Measurements from ENCODE around the gene SQOR. TPM values are rescaled to one million over a fixed set of nuclear protein-coding genes. Genes with fewer than 3 reads are reported as not detected.

The SQOR gene
- total and polyA plus RNA-seq, 2 experiments from 2014 or later = 19.7 to 21.9 TPM

GRCh38 chr15:45732662-45733061 lies 97.8 kb downstream of the SQOR start:
- Histone ChIP-seq H3K9ac (no peak overlapping the region), H4K20me1 (ENCODE audit: insufficient read depth) (no peaks in the 10 kb centered on the region), H3K27me3 (replicated peaks; ENCODE audit: insufficient read depth) (no peaks in the 10 kb centered on the region), H3K9me2 (ENCODE audit: insufficient read depth) (no peaks in the 10 kb centered on the region), H3F3A (ENCODE audit: insufficient read depth) (no peaks in the 10 kb centered on the region), H2AFZ (no peak overlapping the region), H3K4me3 (no peak overlapping the region), H3K27ac (no peak overlapping the region), H3K9me3 (ENCODE audit: low read depth) (no peaks in the 10 kb centered on the region), H3K4me1 (ENCODE audit: insufficient read depth) (no peaks in the 10 kb centered on the region), H3K36me3 (ENCODE audit: low read depth) (no peaks in the 10 kb centered on the region), H3K4me2 (ENCODE audit: unreplicated experiment) (no peak overlapping the region), H3K79me2 (ENCODE audit: insufficient read depth) (no peaks in the 10 kb centered on the region)
- WGBS, 2 experiments (ENCODE audit: low coverage in 1 of 2, low lambda C conversion rate in 2 of 2, missing lambda C conversion rate in 2 of 2) = 0% methylated on average over 2 of the region's 2 CpGs
- TF ChIP-seq EZH2phosphoT487 (IDR thresholded peaks at IDR 0.05; ENCODE audit: insufficient read depth, low read depth) (no peak), EZH2 (IDR thresholded peaks at IDR 0.05; ENCODE audit: insufficient read depth, poor library complexity, severe bottlenecking) (no peak)
- no peak for DNase-seq
- in situ Hi-C loops (cut with MboI) = no loop called here

GRCh38 chr15:45734260-45734711 lies 99.5 kb downstream of the SQOR start:
- H3K4me1 ChIP-seq (ENCODE audit: insufficient read depth) = no peaks in the 10 kb centered on the region
- no peak overlapping the region for H3K27ac ChIP-seq
- H3K4me2 ChIP-seq (ENCODE audit: unreplicated experiment) = no peak overlapping the region
- WGBS, 2 experiments (ENCODE audit: low coverage in 1 of 2, low lambda C conversion rate in 2 of 2, missing lambda C conversion rate in 2 of 2) = 63 to 70% methylated on average over 5 of the region's 5 CpGs
- no peak overlapping the region for H3K4me3 ChIP-seq
- DNase-seq = no peak
- H3K9ac ChIP-seq = no peak overlapping the region
- H3F3A ChIP-seq (ENCODE audit: insufficient read depth) = no peaks in the 10 kb centered on the region
- no peaks in the 10 kb centered on the region for H3K9me2 ChIP-seq (ENCODE audit: insufficient read depth)
- H3K36me3 ChIP-seq (ENCODE audit: low read depth) = no peaks in the 10 kb centered on the region
- no peaks in the 10 kb centered on the region for H3K9me3 ChIP-seq (ENCODE audit: low read depth)
- TF ChIP-seq EZH2phosphoT487 (IDR thresholded peaks at IDR 0.05; ENCODE audit: insufficient read depth, low read depth) (no peak), EZH2 (IDR thresholded peaks at IDR 0.05; ENCODE audit: insufficient read depth, poor library complexity, severe bottlenecking) (no peak)
- H3K79me2 ChIP-seq (ENCODE audit: insufficient read depth) = no peaks in the 10 kb centered on the region
- H4K20me1 ChIP-seq (ENCODE audit: insufficient read depth) = no peaks in the 10 kb centered on the region
- in situ Hi-C loops (cut with MboI) = no loop called here
- no peak overlapping the region for H2AFZ ChIP-seq
- H3K27me3 ChIP-seq (replicated peaks; ENCODE audit: insufficient read depth) = no peaks in the 10 kb centered on the region

Small RNAs within 50 kb of the gene (small RNA-seq; reads per million reads assigned to genes)
- gene RF00019 (ENCODE audit: low read depth, low replicate concordance) = not detected

Other genes with a start within 250 kb of the SQOR start
- gene SLC30A4, start 112.3 kb upstream of the SQOR start, total RNA-seq (2014; rRNA removed; shearing (Covaris generic)) = 6.5 and 7.8 TPM in 2 replicates
- 6.3 and 6.4 TPM in 2 replicates for gene SLC30A4, start 112.3 kb upstream of the SQOR start, polyA plus RNA-seq (2016; fragmentation: Nextera tagmentation; extraction: Ambion mirVana)
- 68.4 and 79.4 TPM in 2 replicates for gene BLOC1S6, start 47.6 kb upstream of the SQOR start, total RNA-seq (2014; rRNA removed; shearing (Covaris generic))
- 46.3 and 47.6 TPM in 2 replicates for gene BLOC1S6, start 47.6 kb upstream of the SQOR start, polyA plus RNA-seq (2016; fragmentation: Nextera tagmentation; extraction: Ambion mirVana)

All from GM23248 (cell line).